Measurements from ENCODE around the gene KBTBD12. TPM values are rescaled to one million over a fixed set of nuclear protein-coding genes. Genes with fewer than 3 reads are reported as not detected.

The KBTBD12 gene
- polyA plus RNA-seq, 1 of the 3 experiments (the other 2 are of a cell fraction), result not detected

- H4K20me1 ChIP-seq (ENCODE audit: insufficient read depth), result no peaks in the 10 kb centered on the region
- WGBS (ENCODE audit: low lambda C conversion rate), result 85% methylated on average over 8 of the region's 8 CpGs
- no peaks in the 10 kb centered on the region; a peak in 1 of 4 replicates for H3K4me1 ChIP-seq (ENCODE audit: control insufficient read depth in 1 of 2, insufficient read depth in 2 of 2, low read depth in 1 of 2, low read length in 1 of 2)
- no peaks in the 10 kb centered on the region for H3K79me2 ChIP-seq (ENCODE audit: insufficient read depth)
- H3K9me2 ChIP-seq, result no peaks in the 10 kb centered on the region
- H3K9ac ChIP-seq, result no peak overlapping the region
- H3K27ac ChIP-seq (ENCODE audit: low read depth in 2 of 2, low read length in 1 of 2), result no peak overlapping the region
- H3K27me3 ChIP-seq (ENCODE audit: insufficient read depth), result 0 out of 2 replicates have a peak, but pooled peaks cover 5% of the 10 kb centered on the region
- no peaks in the 10 kb centered on the region for H3F3A ChIP-seq (replicated peaks; ENCODE audit: insufficient read depth)
- H3K4me2 ChIP-seq, result no peak overlapping the region
- no peaks in the 10 kb centered on the region for H3K36me3 ChIP-seq (replicated peaks in 1 of 2; ENCODE audit: control insufficient read depth in 1 of 2, insufficient read depth in 2 of 2, low read length in 1 of 2)
- TF ChIP-seq RAD21 (IDR thresholded peaks at IDR 0.05; ENCODE audit: low read length), result no peak
- no peak for TF ChIP-seq YY1 (IDR thresholded peaks at IDR 0.05; ENCODE audit: low read depth)
- TF ChIP-seq GATA2 (CRISPR knock-in tag; IDR thresholded peaks at IDR 0.05), result no peak
- no peak for TF ChIP-seq JUND (IDR thresholded peaks at IDR 0.05)
- TF ChIP-seq MXI1 (IDR thresholded peaks at IDR 0.05; ENCODE audit: low read depth, low read length), result no peak
- no peak for TF ChIP-seq RCOR1 (IDR thresholded peaks at IDR 0.05; ENCODE audit: low read length)
- TF ChIP-seq IRF3 (IDR thresholded peaks at IDR 0.05; ENCODE audit: low read depth, low read length), result no peak
- no peak for TF ChIP-seq MEF2A (IDR thresholded peaks at IDR 0.05; ENCODE audit: borderline replicate concordance, low read depth)
- no peak for TF ChIP-seq EZH2phosphoT487 (IDR thresholded peaks at IDR 0.05; ENCODE audit: borderline replicate concordance, low read depth)
- TF ChIP-seq CHD2 (IDR thresholded peaks at IDR 0.05; ENCODE audit: low read length, partially characterized antibody), result no peak
- no peak for DNase-seq
- H3K4me3 ChIP-seq (ENCODE audit: low read depth in 2 of 2, low read length in 1 of 2), result no peak overlapping the region
- CTCF ChIA-PET, result interaction anchor here (1.0 kb wide), 1 partner anchor 66 kb away, joined by 3 read pairs; no protein-coding TSS in a partner anchor
- no peak overlapping the region for H2AFZ ChIP-seq (ENCODE audit: low read depth)
- POLR2A ChIA-PET, result no interaction called here
- H3K9me3 ChIP-seq, result no peaks in the 10 kb centered on the region
These were observed 448 bp upstream of the KBTBD12 start for GRCh38 chr3:127914584-127914983.

GRCh38 chr3:127915937-127916493 is 983 bp downstream of the KBTBD12 start:
- no peak overlapping the region for H3K9ac ChIP-seq
- DNase-seq, result no peak
- 0 out of 2 replicates have a peak, but pooled peaks cover 4% of the 10 kb centered on the region for H3K27me3 ChIP-seq (ENCODE audit: insufficient read depth)
- H4K20me1 ChIP-seq (ENCODE audit: insufficient read depth), result no peaks in the 10 kb centered on the region
- CTCF ChIA-PET, result interaction anchor here (1.5 kb wide), 1 partner anchor 12 kb away, joined by 3 read pairs; no protein-coding TSS in a partner anchor
- H2AFZ ChIP-seq (ENCODE audit: low read depth), result no peak overlapping the region
- no peak overlapping the region for H3K27ac ChIP-seq (ENCODE audit: low read depth in 2 of 2, low read length in 1 of 2)
- H3K9me2 ChIP-seq, result no peaks in the 10 kb centered on the region
- no peaks in the 10 kb centered on the region for H3K79me2 ChIP-seq (ENCODE audit: insufficient read depth)
- H3K36me3 ChIP-seq (replicated peaks in 1 of 2; ENCODE audit: control insufficient read depth in 1 of 2, insufficient read depth in 2 of 2, low read length in 1 of 2), result no peaks in the 10 kb centered on the region
- POLR2A ChIA-PET, result no interaction called here
- H3K4me1 ChIP-seq (ENCODE audit: control insufficient read depth in 1 of 2, insufficient read depth in 2 of 2, low read depth in 1 of 2, low read length in 1 of 2), result no peaks in the 10 kb centered on the region; a peak in 1 of 4 replicates
- H3F3A ChIP-seq (replicated peaks; ENCODE audit: insufficient read depth), result no peaks in the 10 kb centered on the region
- no peak for TF ChIP-seq MEF2A (IDR thresholded peaks at IDR 0.05; ENCODE audit: borderline replicate concordance, low read depth)
- TF ChIP-seq REST (IDR thresholded peaks at IDR 0.05; ENCODE audit: low read depth, low read length), result no peak
- TF ChIP-seq SMC3 (IDR thresholded peaks at IDR 0.05; ENCODE audit: low read depth, low read length), result no peak
- TF ChIP-seq FOXJ3 (CRISPR knock-in tag; IDR thresholded peaks at IDR 0.05), result no peak
- no peak for TF ChIP-seq POLR2AphosphoS5 (IDR thresholded peaks at IDR 0.05; ENCODE audit: low read depth, low read length)
- TF ChIP-seq NRF1 (IDR thresholded peaks at IDR 0.05; ENCODE audit: low read depth, low read length), result no peak
- no peak for TF ChIP-seq TAF1 (IDR thresholded peaks at IDR 0.05; ENCODE audit: borderline replicate concordance, low read depth, low read length)
- H3K4me3 ChIP-seq (ENCODE audit: low read depth in 2 of 2, low read length in 1 of 2), result no peak overlapping the region
- WGBS (ENCODE audit: low lambda C conversion rate), result 71% methylated on average over 10 of the region's 10 CpGs
- no peak overlapping the region for H3K4me2 ChIP-seq
- H3K9me3 ChIP-seq, result no peaks in the 10 kb centered on the region
